ENCODE results near the gene LRRC42. TPM values are rescaled to one million over a fixed set of nuclear protein-coding genes. Genes with fewer than 3 reads are reported as not detected.

Gene LRRC42
- total RNA-seq, 1 donor from 2014 or later, result 28.2 TPM

DNA sequence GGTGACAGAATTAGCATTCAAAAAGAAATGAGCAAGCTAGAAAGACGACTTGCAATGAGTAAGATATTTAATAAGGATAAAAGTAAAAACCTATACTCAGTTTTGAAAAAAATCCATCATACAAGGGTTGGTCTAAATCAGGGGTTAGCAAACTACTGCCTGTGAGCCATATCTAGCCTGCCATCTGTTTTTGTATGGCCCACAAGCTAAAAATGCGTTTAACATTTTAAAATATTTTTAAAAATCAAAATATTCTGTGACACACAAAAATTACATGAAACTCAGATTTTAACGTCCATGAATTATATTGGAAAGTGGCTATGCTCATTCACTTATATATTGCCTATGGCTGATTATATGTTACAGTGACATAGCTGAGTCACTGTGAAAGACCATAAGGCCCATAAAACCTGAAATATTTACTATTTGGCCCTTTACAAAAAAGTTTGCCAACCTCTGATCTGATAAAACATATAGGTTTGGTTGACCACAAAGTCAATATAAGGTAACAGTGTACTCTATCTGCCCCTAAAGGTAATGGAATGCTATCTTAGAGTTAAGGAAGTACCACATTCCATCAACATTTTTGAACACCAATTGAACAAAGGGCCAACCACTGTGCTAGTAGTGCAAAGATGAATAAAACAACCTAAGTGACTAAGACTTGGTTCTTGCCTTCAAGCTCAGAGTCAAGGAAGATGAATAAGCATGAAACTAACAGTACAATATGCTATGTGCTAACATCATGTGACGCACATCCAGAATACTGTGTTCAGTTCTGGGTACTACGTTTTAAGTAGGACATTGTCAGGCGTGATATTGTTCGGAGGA lies 3.8 kb upstream of the LRRC42 start:
- no peak for DNase-seq

DNA sequence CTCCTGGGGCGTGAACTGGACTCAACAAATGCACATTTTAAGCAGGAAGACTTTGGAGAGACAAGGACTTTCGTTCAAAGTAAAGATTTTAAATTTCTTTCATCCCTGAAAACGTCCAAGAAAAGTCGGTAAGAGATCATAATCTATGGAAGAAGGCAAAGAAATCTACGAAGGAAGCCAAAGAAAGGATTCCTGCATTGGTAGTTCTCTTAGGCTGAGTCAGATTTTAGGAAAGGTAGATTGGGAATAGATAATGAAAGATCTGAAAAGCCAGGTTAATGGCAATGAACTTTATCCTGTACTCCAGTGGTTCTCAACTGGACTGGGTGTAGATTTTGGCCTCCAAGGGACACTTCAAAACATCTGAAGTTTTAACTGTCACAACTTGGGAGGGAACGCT lies 3.1 kb upstream of the LRRC42 start:
- DNase-seq, result no peak

DNA sequence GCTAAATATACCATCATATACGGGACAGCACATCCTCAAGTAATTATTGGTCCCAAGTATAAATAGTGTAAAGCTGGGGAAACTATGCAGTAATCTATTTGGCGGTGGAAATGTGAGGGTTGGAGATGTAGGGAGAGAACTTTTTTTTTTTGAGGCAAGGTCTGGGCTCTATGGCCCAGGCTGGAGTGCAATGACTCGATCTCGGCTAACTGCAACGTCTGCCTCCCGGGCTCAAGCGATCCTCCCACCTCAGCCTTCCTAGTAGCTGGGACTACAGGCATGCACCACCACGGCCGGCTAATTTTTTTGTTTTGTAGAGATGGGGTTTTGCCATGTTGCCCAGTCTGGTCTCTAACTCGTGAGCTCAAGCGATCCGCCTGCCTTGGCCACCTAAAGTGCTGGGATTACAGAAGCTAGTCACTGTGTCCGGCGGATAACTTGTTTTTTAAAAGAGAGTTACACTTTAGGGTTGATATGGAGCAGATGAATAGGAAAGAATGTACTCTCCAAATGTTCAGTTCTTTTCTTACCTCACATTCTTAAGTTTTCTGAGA lies 2.6 kb upstream of the LRRC42 start:
- DNase-seq, result no peak

DNA sequence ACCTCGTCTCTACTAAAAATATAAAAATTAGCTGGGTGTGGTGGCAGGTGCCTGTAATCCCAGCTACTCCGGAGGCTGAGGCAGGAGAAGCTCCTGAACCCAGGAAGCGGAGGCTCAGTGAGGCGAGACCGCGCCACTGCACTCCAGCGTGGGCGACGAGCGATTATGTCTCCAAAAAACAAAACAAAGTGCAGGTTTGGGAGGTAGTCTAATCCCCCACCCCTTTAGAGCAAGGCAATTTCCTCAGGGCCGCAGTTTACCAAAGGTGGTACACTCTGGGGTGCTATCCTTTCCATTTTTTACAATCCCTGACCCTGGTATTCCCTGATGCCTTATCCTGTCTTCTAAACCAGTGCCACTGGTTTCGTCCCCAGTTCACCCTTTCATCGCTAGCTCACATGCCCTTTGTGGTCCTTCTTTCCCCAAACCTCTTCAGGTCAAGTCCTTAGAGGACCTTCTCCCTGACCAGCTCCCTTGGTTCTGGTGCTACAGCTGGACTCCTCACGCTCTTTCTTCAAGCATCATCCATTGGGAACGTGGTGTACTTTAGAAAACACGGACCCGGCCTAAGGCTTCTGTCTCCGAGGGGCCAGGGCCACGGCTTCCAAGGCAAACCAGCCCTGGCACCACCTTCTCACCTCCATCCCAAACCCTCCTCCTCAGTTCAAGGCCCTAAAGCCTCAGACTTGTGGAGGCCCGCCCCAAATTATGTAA lies 1.5 kb upstream of the LRRC42 start:
- DNase-seq, result peak; percentile 15

DNA sequence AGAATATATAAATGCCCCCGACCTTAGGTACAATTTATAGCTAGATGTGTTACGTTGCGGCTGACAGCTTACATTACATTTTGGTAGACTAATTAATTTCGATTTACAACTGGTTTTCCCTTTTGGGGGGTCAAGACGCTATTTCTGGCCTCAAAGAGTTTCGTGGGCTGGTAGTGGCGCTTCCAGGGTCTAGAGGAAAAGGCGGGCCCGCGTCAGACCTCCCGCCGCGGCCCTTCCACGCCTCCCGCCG lies 1.0 kb upstream of the LRRC42 start:
- DNase-seq, result no peak

DNA sequence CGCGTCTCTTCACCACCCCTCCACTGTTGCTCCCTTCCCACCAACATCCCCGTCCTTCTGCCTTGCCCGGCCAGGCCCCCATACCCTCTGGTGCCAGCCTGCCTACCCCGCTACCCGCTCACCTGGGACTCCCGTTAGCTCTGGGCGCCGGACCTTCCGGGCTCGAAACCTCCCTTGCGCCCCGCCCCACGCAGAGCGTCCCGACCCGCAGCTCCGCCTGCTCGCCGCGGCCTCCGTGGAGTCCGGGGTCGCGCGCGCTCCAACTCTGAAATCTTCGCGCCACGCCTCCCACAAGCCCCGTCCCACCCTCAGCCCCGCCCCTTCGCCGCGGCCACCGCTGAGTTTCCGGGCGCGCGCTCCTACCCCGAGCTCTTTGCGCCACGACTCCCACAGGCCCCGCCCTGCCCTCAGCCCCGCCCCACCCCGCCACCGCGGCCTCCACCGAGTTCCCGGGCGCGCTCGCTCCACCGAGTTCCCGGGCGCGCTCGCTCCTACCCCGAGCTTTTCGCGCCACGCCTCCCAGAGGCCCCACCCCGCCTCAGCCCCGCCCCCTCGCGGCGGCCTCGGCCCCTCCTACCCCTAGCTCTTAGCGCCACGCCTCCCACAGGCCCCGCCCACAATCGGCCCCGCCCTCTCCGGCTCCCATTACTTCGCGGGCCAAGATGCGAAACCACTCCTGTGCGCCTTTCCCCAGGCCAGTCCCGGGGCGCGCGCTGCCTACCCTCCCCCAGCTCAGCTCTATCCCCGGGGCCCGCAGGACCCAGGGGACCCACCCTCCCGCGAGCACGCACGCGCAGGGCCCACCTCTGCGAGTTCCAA lies 508 bp upstream of the LRRC42 start, which contains the start of gene IFT25:
TSS of gene IFT25 (minus strand) at position 267 of the 819 bp plus-strand sequence. CDS start 5,617 bp downstream, outside the sequence.
- peak; percentile 97 for DNase-seq

DNA sequence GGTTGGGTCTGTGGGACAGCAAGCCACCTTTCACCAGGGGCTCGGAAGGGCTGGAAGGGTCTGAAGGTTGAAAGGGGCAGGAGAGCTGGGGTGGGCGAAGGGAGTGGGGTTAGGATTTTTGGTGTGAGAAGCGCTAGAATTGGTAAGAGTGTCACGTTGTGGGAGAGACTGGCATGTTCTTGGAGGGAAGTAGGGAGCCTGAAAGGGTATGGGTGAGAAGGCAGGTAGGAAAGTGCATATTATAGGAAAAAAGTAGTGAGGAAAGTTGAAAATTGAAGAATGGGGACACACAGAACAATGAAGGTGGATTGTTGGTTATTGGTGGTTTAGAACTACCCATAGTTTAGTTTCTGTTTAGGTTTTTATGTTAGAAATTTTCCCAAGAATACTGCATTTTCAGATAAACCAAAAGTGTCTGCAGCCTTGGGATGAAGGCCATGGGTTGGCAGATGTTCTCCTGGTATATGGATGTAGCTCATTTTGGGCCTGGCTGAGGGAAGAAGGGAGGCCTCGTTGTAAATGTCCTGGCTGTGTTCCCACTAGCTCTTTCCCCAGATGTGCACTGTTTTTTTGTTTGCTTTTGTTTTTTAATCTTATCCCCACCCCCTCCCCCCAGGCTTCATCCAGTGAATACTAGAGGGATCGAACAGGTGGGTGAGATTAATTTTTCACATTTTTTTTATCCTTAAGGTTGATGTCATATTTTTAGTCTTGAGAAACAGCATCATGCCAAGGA lies 1.2 kb downstream of the LRRC42 start:
- no peak for DNase-seq

DNA sequence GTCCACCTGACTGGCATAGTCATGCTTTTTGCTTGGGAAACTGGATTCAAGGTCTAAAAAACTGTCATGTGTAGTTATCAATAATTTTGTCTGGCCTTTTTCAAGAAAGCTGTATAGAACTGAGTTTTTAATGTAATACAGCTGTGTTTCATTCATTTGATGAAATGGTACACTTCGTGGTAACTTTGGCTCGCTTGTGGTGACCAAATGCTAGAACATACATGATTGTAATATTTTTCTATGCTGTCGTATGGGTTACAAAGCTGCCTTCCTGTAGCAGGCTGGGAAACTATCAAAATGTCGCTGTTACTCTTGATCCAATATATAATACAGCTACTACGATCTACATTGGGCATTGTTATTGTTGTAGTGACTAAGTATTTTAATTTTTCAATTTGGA lies 2.1 kb downstream of the LRRC42 start:
- DNase-seq, result no peak

DNA sequence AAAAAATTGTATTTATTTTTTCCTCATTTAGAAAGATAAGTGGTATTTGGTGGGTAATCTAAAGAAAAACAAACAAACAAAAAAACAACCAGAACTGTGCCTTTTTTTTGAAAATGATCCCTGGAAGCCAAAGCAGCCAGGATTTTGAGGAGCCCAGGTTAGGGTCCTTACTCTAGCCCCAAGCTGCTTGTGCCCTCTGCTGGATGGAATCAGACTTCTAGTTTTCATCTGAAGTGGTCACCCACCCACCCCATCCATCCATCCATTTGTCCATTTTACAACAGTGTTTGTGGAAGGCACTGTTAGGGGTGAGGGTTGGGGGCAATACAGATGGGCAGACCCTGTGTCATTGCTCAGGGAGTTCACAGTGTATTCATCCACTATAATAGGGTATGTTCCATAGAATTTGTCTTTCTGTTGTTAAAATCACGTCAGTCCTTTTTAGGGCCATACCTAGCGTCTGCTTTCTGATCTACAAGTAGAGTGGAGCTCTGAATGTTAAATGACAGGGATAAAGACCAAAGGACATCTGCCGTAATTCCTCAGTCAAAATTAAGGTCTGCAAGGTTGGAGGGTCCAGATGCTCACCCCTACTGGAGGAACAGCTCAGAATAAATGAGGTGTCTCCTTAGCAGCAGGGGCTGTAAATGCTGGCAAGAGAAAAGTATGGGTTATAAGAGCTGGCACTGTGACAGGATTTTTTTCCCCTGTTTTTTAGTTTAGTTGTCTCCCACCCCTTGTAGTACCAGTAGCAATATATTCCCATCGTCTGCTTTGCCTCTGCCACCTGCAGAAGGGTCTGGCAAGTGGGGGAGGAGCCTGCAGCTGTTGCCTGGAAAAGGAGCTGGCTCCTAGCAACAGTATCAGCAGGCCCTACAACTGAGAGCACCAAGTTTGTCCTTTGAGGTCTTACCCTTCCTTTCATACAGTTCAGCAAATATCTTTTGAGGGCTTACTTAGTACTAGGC lies 3.2 kb downstream of the LRRC42 start:
- peak; percentile 66 for DNase-seq

DNA sequence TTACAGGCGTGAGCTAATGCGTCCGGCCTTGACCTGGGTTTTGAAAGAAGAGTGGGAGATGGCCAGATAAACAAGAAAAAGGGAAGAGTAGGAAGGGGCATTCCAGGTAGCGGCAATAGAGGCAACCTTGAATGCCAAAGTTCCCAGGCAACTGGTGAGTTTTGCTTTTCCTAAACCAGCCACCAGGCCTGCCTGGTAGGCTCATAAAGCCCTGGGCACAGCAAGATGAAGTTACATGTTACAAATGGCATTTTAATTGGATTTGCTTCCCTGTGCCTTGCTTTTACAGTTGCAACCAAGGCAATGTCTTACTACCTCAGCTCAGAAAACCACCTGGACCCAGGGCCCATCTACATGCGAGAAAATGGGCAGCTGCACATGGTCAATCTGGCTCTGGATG lies 5.5 kb downstream of the LRRC42 start:
- DNase-seq, result no peak

DNA sequence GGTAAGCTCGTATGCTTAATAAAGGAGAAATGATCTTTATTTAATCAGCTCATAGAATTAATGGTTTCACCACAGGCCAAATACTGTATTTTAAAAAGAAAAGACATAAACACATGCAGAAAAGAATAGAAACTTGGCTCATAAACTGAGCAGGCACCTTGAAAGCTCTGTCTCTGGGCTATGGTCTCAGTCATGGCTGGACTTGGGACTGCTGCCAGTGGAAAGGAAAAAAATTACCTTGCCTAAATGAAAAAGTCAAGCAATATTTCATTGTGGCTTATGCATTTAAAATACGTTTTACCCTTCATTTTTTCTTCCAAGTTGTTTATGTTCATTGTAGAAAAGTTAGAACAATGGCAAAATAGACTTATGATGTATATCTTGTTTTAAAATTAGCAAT lies 8.0 kb downstream of the LRRC42 start:
- no peak for DNase-seq

DNA sequence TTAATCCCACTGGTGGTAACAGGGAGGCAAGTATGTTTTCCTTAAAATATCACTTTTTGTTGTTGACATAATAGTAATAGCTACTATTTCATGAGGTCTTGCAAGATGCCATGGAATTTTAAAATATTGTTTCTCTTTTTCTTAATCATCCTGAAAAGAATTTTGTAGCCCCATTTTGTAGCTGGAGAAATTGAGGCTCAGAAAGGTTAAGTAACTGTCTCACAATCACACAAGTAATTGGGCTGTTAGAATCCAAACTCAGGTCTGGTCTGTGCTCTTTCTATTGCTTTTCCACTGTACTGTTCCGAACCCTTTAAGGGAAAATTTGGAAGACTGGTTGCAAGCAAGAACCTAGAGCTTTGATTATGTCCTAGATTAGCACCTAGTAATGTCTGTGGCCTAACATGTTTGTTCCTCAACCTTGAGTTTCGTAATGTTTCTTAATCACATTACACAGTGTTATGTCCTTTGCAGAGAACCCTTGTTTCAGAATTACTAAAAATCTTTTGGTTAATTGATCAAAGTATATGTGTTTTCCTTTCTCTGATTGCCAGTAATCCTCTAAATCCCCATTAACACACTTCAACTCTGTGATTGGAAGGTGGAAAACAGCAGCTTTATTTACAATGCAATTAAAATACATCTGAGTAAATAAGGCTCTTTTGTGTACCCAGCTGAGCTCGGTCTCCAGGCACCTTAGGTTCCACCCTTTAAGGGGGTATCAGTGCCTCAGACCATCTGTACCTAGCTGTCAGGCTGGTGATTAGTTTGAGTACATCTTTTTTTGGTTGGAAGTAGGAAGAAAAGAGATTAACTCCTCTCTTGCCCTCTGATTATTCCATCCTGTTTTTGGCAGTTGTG lies 10.4 kb downstream of the LRRC42 start:
- DNase-seq, result no peak

DNA sequence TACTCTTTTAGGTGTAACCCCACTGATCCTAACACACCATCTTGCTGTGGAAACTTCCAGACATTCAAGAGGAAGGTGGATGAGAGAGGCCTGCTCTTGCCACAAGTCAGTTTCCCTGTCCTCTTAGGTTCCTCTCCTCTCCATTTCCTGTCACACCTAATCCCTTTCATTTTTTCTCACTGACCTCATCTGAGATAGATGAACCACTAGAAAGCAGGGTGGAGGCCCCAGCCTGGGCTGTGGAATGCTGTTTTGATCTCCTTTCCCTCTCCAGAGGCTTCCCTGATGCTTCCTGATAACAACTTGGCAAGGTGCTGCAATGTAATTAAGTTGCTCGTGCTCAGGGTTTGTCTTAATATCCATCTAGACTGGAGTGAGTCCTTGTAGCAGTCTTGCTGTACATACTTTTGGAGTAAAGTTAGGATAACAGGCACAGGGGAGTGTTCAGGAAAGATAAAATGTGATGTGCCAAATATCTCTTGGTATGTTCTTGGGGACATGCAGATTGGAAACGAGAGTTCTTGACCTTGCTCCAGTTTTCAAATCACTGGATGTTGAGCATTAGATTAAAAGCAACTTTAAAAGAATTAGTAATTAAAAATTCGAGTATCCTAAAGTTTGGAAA lies 11.2 kb downstream of the LRRC42 start:
- peak; percentile 38 for DNase-seq

DNA sequence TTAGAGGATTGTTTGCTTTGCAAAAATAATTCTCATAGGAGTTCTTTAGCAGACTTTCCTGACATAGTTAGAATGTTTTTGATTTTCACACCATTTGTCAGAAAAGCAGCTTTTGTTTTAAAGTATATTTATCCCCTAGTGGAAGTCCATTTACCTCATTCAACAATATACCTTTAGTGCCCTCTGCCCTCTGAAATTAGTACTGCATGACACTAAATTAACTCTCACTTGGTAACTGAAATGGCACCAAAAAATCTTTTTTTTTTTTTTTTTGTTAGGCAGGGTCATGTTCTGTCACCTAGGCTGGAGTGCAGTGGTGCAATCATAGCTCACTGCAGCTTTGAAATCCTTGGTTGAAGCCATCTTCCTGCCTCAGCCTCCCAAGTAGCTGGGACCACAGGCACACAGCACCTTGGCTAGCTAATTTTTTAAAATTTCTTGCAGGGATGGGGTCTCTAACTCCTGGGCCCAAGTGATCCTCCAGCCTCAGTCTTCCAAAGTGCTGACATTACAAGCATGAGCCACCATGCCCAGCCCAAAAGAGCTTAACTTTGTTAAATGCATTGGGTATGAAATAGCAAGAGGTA lies 13.6 kb downstream of the LRRC42 start:
- DNase-seq, result peak; percentile 58

DNA sequence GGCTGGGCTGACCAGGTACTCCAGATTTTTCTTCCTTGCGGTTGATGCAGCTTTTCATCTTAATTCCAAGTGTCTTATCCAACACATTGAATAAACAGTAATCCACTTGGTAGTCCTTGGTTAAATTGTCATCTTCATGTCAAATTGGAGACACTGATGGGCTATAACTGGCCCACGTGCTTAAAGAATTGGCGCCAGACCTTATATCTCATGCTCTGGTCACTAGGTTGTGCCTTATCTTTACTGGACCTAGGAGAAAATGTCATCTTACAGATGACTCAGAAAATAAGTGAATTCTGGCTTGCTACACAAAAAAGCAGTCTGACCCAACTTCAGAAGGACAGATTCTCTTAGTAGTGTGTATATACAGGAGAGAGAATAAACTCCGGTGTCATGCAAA lies 16.2 kb downstream of the LRRC42 start:
- DNase-seq, result no peak

DNA sequence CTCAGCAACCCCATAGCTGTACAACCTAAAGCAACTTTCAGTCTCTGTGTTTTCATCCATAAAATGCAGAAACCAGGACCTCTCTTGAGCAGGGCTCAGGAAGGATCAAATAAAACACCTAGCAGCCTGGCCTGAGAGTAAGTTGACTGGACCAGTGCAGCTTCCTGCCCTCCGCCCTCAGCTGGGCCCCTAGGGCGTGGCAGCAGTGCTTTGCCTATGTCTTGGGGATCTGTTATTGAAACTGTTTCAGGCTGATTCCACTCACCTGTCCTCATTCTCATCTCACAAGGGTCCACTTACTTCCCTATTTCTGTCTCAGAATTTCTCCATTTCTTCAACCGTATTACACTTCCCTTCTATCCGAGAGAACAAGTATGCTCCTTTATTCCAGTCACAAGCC lies 17.3 kb downstream of the LRRC42 start:
- no peak for DNase-seq

DNA sequence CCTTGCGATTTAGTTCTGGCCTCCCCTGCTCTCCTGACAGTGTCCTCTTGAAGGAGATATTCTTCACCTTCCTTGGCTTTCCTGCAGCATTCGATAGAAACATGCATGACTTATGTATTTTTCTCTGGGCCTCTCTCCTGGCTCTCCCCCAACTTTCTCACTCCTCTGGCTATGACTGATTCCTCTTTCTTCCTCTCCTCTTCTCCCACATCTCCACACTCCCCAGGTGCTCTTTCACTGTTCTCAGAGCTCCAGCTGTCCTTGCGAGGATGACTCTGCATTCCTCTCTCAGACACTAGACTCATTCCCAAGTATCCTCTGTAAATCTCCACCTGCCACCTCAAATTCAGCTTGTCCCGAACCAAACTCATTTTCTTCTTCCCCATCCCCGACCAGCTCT lies 18.0 kb downstream of the LRRC42 start:
- no peak for DNase-seq

DNA sequence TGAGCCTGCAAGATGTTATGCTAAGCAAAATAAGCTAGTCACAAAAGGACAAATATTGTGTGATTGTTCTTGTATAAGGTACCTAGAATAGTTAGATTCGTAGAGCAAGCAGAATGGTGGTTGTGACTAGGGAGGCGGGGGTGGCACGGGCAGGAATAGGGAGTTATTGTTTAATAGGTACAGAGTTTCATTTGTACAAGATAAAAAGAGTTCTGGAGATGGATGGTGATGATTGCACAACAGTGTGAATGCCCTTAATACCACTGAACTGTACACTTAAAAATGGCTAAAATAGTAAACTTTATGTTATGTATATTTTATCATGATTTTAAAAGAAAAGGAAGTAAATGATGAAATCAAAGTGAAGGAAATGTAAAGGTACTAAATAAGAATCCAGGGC lies 20.6 kb downstream of the LRRC42 start:
- no peak for DNase-seq

DNA sequence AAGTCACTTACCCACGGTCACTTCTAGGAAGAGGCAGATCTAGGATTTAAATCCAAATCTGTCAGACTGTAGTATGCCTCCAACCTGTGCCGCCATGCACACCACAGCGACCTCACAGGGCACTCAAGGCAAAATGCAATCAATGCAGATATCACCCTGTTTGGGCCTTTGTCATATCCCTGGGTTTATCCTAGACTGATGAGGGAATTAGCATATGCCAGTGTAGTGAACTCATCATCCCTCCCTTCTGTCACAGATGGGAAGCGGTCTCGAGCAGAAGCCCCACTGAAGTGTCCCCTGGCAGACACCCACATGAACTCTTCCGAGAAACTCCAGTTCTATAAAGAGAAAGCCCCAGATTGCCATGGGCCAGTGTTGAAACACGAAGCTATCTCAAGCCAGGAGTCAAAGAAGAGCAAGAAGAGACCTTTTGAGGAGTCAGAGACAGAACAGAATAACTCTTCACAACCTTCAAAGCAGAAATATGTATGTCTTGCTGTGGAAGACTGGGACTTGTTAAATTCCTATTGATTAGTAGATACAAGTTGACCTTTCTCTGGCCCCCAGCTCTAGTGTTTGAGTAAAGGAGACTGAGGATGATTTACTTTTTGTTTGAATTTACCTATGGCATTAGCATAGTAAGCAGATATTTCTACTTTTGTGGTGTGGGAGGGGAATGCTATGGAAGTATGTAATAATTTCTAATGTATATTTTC lies 21.4 kb downstream of the LRRC42 start:
- DNase-seq, result no peak

All from dermis blood vessel endothelial cell (primary cell).